ENCODE results near the gene GLIS2. TPM values are rescaled to one million over a fixed set of nuclear protein-coding genes. Genes with fewer than 3 reads are reported as not detected.

GLIS2 gene
- total and polyA plus RNA-seq, 10 of the 15 experiments (the other 5 are each of a cell fraction or from before 2014, with no cell fraction given), result 0.03 to 0.64 (median 0.18) TPM; not detected in 4

DNA sequence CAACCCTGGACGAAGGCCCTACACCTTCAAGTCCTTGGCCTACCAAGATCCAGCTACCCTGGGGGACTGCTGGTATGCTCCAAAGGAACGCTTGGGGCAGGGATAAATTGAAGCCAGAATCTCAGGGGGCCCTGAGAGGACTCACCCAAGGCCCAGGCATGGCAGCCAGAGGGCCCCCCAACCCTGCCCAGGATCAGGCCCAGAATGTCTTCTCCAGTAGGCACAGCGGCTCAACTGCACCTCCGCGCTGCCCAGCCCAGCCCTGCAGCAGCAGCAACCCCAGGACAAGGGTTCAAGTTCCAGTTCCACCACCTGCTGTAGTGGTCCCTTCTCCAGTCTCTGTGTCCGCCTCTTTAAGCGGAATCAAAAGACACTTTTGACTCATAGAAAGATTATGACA, 45.3 kb upstream of the GLIS2 start:
- H3K4me3 ChIP-seq, result peak overlapping the region; percentile 91
- CTCF ChIA-PET, result interaction anchor here (1.4 to 5.7 kb wide), 2 partner anchors 9 to 16 kb away, joined by 6 to 42 read pairs; no protein-coding TSS in a partner anchor

More for the DNA sequence above, 45.3 kb upstream of the GLIS2 start:
- in situ Hi-C loops (cut with MboI), result no loop called here
- Histone ChIP-seq H3K79me2 (ENCODE audit: control insufficient read depth, insufficient read depth, low read length) (peaks cover 35% of the 10 kb centered on the region), H3K9ac (ENCODE audit: control insufficient read depth, insufficient read depth, low read length) (peak overlapping the region; percentile 81), H3K27me3 (replicated peaks in 1 of 2; ENCODE audit: control insufficient read depth in 2 of 2, insufficient read depth in 2 of 2, low read length in 1 of 2) (no peaks in the 10 kb centered on the region), H3K27ac (ENCODE audit: control insufficient read depth, insufficient read depth) (peak overlapping the region; percentile 84; the same call in 1 of the 2 replicates), H3K9me3 (replicated peaks; ENCODE audit: control insufficient read depth, insufficient read depth, low read length) (no peaks in the 10 kb centered on the region), H3K36me3 (ENCODE audit: control insufficient read depth in 2 of 2, insufficient read depth in 2 of 2, low read length in 1 of 2) (no peaks in the 10 kb centered on the region; a peak in 2 of 4 replicates), H3K4me2 (ENCODE audit: control insufficient read depth, insufficient read depth) (peak overlapping the region; percentile 85), H4K20me1 (ENCODE audit: control insufficient read depth, insufficient read depth) (no peaks in the 10 kb centered on the region), H3K4me1 (ENCODE audit: control insufficient read depth, insufficient read depth, low read length) (no peaks in the 10 kb centered on the region; the same call in 1 of the 2 replicates), H2AFZ (ENCODE audit: control insufficient read depth, low read depth, low read length) (no peak overlapping the region)
- intact Hi-C loops (cut with micrococcal nuclease; ENCODE audit: unreplicated experiment), result loop anchor here (5.0 kb wide), 2 partner anchors 37 to 57 kb away; no protein-coding TSS in a partner anchor
- POLR2A ChIA-PET, result interaction anchor here (1.4 to 1.9 kb wide), 2 partner anchors 17 to 83 kb away, joined by 3 to 12 read pairs; no protein-coding TSS in a partner anchor
- no peak for DNase-seq (ENCODE audit: low read depth, low spot score)
- 78% methylated on average over 7 of the region's 7 CpGs for WGBS (ENCODE audit: insufficient coverage, insufficient replicate concordance, low lambda C conversion rate, missing lambda C conversion rate)
- no peak for ATAC-seq
- SMC1A ChIA-PET (ENCODE audit: uncharacterized antibody, unreplicated experiment), result interaction anchor here (0.6 kb wide), 1 partner anchor 16 kb away, joined by 3 read pairs; no protein-coding TSS in a partner anchor
- BruUV-seq (replicated peaks), result no TSS peak
- no peak for FAIRE-seq
- RAD21 ChIA-PET (ENCODE audit: unreplicated experiment), result interaction anchor here (0.6 kb wide), 1 partner anchor 252 kb away, joined by 3 read pairs; no protein-coding TSS in a partner anchor
- no peak for TF ChIP-seq REST (IDR thresholded peaks at IDR 0.05; ENCODE audit: low read depth, low read length)
